Activated CD4-positive, alpha-beta T cell treated with anti-CD3 and anti-CD28 coated beads, Interleukin-2, amount 10 ng/mL, durations not matched to agents 24 days and 14 days (primary cell): ENCODE data around the gene MSH3. TPM values are rescaled to one million over a fixed set of nuclear protein-coding genes. Genes with fewer than 3 reads are reported as not detected.

Experiments used
- DNase-seq: peaks from one replicate; pipeline ENCODE4 v3.0.0; 2022
- H3K27ac Mint-ChIP-seq: one replicate; pipeline ENCODE4 v1.8.0; 2022; ENCODE audit warnings: mild to moderate bottlenecking, mixed read lengths
- H3K27me3 Mint-ChIP-seq: one replicate; pipeline ENCODE4 v1.8.0; 2022; ENCODE audit warnings: mixed read lengths
- H3K36me3 Mint-ChIP-seq: one replicate; pipeline ENCODE4 v1.8.0; 2022; ENCODE audit warnings: low read depth, mild to moderate bottlenecking, mixed read lengths
- H3K4me1 Mint-ChIP-seq: one replicate; pipeline ENCODE4 v1.8.0; 2021; ENCODE audit warnings: mixed read lengths
- H3K4me3 Mint-ChIP-seq: one replicate; pipeline ENCODE4 v1.8.0; 2022; ENCODE audit warnings: mild to moderate bottlenecking, moderate library complexity, mixed read lengths
- H3K9me3 Mint-ChIP-seq: one replicate; pipeline ENCODE4 v1.8.0; 2021; ENCODE audit warnings: mixed read lengths
- intact Hi-C: fragments of 100-400 bp; cut with micrococcal nuclease; formaldehyde crosslinking; loops from one replicate; pipeline ENCODE4 v1.15.1; 2023
- total RNA-seq: library from RNA; stranded (reverse); gene quantifications from 2 replicates; pipeline ENCODE4 v1.2.3, GENCODE V29; 2022

Gene MSH3
- total RNA-seq, 1 donor from 2014 or later = 21.1 TPM

DNA sequence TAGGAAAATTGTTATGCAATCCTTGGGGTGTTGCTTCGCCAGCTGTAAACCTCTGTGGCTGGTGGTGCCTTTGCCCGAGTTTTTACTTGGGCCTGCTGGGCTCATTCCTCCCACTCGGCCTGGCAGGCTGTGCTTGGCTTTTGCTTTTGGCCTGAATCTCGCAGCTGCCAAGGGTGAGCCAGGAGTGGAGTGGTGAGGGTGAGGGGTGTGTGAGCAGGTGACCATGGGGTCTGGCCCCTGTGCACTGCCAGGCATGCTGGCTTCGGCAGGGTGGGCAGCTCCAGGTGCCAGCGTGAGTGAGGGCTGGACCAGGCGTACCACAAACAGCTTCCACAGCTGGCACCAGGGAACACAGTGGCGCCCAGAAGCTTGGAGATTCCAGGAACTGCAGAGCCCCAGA, 12.9 kb downstream of the MSH3 start:
- no peaks in the 10 kb centered on the region for H3K9me3 Mint-ChIP-seq
- intact Hi-C loops = no loop called here
- H3K4me1 Mint-ChIP-seq = peaks cover 16% of the 10 kb centered on the region
- no peak overlapping the region for H3K27ac Mint-ChIP-seq
- no peak overlapping the region for H3K4me3 Mint-ChIP-seq
- no peaks in the 10 kb centered on the region for H3K27me3 Mint-ChIP-seq
- peaks cover 62% of the 10 kb centered on the region for H3K36me3 Mint-ChIP-seq
- peak; percentile 49 for DNase-seq

DNA sequence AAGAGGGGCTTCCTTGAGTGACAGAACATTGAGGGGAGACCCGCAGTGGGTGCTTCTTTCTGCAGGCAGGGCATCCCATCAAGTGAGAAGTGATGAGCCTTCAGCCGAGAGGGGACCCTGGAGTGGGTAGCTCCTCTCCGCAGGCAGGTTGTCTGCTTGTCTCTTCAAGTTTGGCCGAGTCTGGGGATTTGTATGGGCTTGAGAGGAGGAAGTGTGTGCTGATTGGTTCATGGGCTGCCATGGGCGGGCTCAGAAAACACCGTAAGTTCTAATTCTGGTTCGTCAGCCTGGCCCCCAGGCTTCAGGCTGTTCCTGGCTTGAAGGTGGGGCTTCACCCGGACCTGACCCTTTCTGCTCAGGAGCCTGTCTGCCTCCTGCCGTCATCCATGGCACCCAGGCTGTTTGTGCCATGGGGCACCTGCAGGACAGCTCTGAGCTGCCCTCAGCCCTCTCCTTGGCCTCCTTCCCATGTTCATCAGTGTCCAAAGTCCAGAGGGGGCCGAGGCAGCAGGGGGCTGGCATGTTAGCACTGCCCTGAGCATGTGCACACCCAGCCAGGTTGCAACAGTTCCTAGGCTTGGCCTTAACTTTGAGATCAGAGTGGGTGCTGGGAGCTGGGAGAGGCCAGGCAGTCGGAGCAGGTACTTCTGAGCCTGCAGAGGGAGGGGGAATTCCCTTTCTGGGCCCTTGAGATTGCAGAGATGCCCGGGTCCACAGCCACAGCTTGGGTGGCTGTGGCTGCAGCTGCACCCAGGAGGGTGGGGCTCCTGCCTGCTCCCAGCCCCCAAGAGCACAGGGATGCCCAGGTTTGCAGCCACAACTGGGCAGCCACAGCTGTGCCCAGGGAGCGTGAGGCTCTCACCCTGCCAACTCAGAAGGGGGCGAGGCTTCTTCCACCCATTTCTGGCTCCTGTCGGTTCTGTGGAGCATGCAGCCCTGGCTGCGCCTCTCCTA, 13.8 kb downstream of the MSH3 start:
- Mint-ChIP-seq H3K36me3 (peaks cover 60% of the 10 kb centered on the region), H3K27ac (no peak overlapping the region), H3K27me3 (no peaks in the 10 kb centered on the region), H3K9me3 (no peaks in the 10 kb centered on the region), H3K4me3 (no peak overlapping the region), H3K4me1 (peaks cover 16% of the 10 kb centered on the region)
- intact Hi-C loops = no loop called here
- DNase-seq = peak; percentile 54

DNA sequence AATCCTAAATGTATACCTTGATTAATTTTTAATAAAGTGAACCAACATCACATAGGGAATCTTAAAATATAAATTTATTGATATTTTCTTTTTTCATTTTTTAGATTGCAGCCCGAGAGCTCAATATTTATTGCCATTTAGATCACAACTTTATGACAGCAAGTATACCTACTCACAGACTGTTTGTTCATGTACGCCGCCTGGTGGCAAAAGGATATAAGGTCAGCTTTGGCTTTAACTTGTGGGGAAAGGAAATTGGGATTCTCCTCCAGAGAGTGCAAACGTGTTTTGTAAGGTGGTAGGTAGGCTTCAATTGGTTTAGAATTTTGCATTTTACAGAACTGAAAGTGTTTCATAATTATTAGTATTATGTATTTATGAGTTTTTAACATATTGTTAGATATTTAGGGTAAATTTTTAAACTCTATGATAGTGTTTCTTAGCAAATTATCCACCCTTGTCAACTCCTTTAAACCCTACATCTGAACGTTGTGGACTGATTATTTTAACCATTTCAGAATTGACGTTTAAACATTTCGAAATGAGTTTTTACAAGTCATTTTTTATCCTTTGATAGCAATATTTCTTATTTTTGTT, 17.8 kb downstream of the MSH3 start:
- Mint-ChIP-seq H3K4me1 (peaks cover 10% of the 10 kb centered on the region), H3K9me3 (no peaks in the 10 kb centered on the region), H3K27me3 (no peaks in the 10 kb centered on the region), H3K36me3 (peaks cover 49% of the 10 kb centered on the region), H3K27ac (no peak overlapping the region), H3K4me3 (no peak overlapping the region)
- intact Hi-C loops = loop anchor here (1.0 to 5.0 kb wide), 3 partner anchors 191 to 581 kb away; no protein-coding TSS in a partner anchor
- DNase-seq = peak; percentile 89

DNA sequence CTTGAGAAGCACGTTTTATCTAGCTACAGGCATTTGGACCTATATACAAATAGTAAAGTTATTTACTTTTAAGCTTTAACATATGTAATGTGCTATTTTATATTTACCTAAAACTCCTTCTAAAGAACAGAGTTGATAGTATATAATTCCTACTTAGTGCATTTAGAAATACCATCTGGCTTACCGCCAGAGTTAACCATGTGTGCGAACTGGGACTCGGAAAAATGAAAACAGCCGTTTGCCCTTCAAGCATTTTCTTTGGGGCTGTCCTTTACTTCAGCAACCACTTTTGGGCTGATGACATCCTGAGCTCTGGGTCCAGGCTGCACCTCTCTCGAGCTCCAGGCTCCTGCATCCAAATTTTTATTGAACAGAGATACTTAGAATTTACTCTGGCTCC, 22.3 kb downstream of the MSH3 start:
- no peaks in the 10 kb centered on the region for H3K27me3 Mint-ChIP-seq
- no peak for DNase-seq
- H3K36me3 Mint-ChIP-seq = peaks cover 31% of the 10 kb centered on the region
- intact Hi-C loops = no loop called here
- no peaks in the 10 kb centered on the region for H3K9me3 Mint-ChIP-seq
- H3K4me3 Mint-ChIP-seq = no peak overlapping the region
- peaks cover under 1% of the 10 kb centered on the region for H3K4me1 Mint-ChIP-seq
- H3K27ac Mint-ChIP-seq = no peak overlapping the region

DNA sequence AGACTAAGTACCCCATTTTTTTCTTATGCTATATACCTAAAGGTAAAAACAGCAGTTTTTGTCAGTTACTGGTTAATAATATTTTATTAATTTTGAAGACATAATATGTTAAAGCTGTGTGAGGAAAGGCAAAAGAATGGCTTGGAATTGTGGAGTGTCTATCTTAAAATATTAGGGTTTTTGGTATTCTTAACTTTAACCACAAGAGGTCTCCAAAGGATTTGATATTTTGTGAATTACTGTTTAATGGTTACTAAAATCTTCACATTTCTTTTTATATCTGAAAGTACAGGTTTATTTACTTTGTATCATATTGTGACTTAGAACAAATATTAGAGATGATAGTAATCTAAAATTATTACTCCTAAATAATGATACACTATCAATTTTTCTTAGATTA, 32.3 kb downstream of the MSH3 start:
- no peak for DNase-seq
- Mint-ChIP-seq H3K27ac (no peak overlapping the region), H3K4me3 (no peak overlapping the region), H3K4me1 (peaks cover 20% of the 10 kb centered on the region), H3K9me3 (no peaks in the 10 kb centered on the region), H3K27me3 (no peaks in the 10 kb centered on the region), H3K36me3 (peaks cover 36% of the 10 kb centered on the region)
- intact Hi-C loops = loop anchor here (1.0 to 10.0 kb wide), 5 partner anchors 278 to 618 kb away; partner anchors contain the start of genes RASGRF2 and ZCCHC9

DNA sequence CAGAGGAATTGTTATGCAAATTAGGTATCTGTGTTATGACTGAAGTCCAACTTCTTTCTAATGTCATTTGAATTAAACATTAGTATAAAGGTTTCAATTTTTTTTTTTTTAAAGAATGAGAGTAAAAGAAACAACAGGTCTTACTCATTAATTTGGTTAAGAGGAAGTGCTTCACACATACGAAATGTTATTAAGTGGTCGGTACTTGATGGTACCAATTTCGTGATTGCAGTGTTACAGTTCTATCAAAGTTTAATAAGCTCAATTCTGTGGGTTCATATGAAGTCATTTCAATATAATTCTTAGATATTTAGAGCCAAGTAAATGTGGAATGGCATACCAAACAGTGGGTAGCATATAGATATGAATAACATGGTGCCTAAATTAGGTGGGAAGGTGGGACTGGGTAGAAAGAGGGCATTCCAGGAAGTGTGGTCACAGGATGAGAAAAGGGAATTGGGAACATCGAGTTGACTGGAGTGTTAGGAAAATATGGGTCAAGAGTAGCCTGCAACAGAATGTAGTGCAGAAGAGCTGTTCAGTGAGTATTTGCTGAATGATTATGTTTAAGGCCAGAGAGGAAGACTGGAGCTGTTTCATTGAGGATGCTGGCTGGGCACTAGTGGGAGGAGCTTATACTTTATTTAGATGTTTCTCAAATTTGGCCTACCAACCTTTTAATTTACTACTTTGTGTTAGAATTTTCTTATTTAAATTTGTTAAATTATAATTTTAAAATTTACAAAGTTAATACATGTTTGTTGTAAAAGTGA, 34.4 kb downstream of the MSH3 start:
- Mint-ChIP-seq H3K4me3 (no peak overlapping the region), H3K9me3 (no peaks in the 10 kb centered on the region), H3K27me3 (no peaks in the 10 kb centered on the region), H3K4me1 (peaks cover 20% of the 10 kb centered on the region), H3K36me3 (peaks cover 22% of the 10 kb centered on the region), H3K27ac (no peak overlapping the region)
- peak; percentile 47 for DNase-seq
- intact Hi-C loops = loop anchor here (10.0 kb wide), 2 partner anchors 276 to 616 kb away; partner anchors contain the start of genes RASGRF2 and ZCCHC9

DNA sequence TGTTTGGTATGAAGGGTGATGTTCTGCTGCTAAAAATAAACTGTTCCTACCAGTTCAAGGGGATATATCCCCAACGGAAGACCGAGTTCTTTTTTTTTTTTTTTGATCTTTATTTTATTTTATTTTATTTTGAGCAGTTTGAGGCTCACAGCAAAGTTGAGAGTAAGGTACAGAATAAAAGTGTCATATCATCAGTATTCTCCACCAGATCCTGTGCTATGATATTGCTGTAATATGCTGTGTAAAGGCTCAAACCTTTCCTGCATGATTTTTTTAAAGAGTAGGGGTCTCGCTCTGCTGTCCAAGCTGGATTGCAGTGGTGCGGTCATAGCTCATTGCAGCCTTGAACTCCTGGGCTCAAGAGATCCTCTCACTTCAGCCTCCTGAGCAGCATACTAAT, 35.2 kb downstream of the MSH3 start:
- H3K27me3 Mint-ChIP-seq = no peaks in the 10 kb centered on the region
- no peak overlapping the region for H3K4me3 Mint-ChIP-seq
- H3K36me3 Mint-ChIP-seq = peaks cover 16% of the 10 kb centered on the region
- peaks cover 18% of the 10 kb centered on the region for H3K4me1 Mint-ChIP-seq
- intact Hi-C loops = loop anchor here (10.0 kb wide), 2 partner anchors 275 to 615 kb away; partner anchors contain the start of genes RASGRF2 and ZCCHC9
- H3K9me3 Mint-ChIP-seq = no peaks in the 10 kb centered on the region
- DNase-seq = peak; percentile 34
- no peak overlapping the region for H3K27ac Mint-ChIP-seq

DNA sequence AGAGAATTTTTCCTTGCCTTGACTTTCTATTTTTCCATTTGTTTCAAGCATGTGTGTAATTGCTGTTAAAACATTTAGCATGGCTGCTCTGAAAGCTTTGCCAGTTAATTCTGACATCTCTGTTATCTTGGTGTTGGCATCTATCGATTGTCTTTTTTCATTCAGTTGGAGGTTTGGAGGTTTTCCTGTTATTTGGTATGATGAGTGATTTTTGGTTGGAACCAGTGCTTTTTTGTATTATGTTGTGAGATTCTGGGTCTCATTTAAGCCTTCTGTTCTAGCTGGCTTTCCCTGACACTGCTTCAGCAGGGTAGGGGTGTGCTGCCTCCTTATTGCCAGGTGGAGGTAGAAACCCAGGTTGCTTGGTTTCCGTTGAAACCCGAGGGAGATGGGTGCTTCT, 41.2 kb downstream of the MSH3 start:
- no peak overlapping the region for H3K27ac Mint-ChIP-seq
- peak; percentile 22 for DNase-seq
- intact Hi-C loops = no loop called here
- H3K4me3 Mint-ChIP-seq = no peak overlapping the region
- peaks cover 22% of the 10 kb centered on the region for H3K36me3 Mint-ChIP-seq
- peaks cover 8% of the 10 kb centered on the region for H3K4me1 Mint-ChIP-seq
- H3K9me3 Mint-ChIP-seq = no peaks in the 10 kb centered on the region
- H3K27me3 Mint-ChIP-seq = no peaks in the 10 kb centered on the region

DNA sequence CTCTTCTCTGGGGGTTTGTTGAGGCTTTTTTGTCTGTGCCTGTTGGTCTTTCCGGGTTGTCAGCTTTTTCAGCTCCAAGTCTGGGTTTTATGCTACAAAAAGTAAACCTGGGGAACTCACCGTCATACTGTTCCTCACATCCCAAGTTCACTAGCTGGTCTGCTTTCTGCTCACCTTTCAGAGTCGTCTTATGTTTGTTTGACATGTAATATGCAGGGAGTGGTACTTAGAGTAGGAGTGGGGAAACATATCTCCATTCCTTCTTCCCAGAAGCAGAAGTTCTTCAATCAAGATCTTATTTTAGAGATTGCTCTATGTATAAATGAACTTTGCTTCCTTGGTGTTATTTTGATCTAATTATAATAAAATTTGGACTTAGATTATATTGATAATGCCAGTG, 42.0 kb downstream of the MSH3 start:
- Mint-ChIP-seq H3K4me3 (no peak overlapping the region), H3K27me3 (no peaks in the 10 kb centered on the region), H3K4me1 (peaks cover 10% of the 10 kb centered on the region), H3K36me3 (peaks cover 24% of the 10 kb centered on the region), H3K27ac (no peak overlapping the region), H3K9me3 (no peaks in the 10 kb centered on the region)
- intact Hi-C loops = no loop called here
- DNase-seq = no peak

DNA sequence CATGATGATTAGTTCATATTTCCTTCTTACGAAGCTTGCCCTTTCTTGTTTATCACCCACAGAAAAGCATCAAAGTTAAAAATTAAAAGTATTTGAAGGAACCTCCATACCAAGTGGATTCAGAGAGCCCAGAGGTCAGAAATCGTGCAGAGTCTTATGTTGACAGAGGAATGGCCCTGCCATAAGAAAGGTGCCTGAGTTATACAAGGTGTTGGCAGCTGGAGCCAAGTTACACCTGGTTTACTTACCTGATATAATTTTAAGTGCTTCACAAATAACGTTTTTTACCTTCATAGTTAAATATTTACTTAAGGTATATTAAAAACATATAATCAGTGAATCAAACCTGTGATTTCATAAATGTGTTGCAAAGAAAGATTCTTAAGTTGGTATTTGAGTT, 42.6 kb downstream of the MSH3 start:
- Mint-ChIP-seq H3K9me3 (no peaks in the 10 kb centered on the region), H3K4me1 (peaks cover 11% of the 10 kb centered on the region), H3K27ac (no peak overlapping the region), H3K36me3 (peaks cover 27% of the 10 kb centered on the region), H3K4me3 (no peak overlapping the region), H3K27me3 (no peaks in the 10 kb centered on the region)
- intact Hi-C loops = no loop called here
- DNase-seq = no peak

DNA sequence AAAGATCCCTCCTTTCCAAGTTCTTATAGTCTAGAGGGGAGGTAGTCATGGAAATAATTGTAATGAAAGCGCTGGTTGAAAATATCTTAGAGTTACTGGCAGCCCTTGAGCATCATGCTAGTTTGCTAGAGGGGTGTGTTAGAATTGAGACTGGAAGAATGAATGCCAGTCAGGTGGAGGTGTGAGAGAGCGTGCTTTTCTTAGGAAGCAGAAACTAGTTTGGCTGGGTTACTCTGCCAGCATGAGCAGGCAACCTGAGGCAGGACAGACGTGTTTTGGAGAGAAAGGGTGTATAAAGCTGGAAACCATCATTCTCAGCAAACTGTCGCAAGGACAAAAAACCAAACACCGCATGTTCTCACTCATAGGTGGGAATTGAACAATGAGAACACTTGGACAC, 43.9 kb downstream of the MSH3 start:
- Mint-ChIP-seq H3K27me3 (no peaks in the 10 kb centered on the region), H3K36me3 (peaks cover 29% of the 10 kb centered on the region), H3K9me3 (no peaks in the 10 kb centered on the region), H3K4me3 (no peak overlapping the region), H3K27ac (no peak overlapping the region), H3K4me1 (peaks cover 11% of the 10 kb centered on the region)
- no peak for DNase-seq
- intact Hi-C loops = no loop called here

DNA sequence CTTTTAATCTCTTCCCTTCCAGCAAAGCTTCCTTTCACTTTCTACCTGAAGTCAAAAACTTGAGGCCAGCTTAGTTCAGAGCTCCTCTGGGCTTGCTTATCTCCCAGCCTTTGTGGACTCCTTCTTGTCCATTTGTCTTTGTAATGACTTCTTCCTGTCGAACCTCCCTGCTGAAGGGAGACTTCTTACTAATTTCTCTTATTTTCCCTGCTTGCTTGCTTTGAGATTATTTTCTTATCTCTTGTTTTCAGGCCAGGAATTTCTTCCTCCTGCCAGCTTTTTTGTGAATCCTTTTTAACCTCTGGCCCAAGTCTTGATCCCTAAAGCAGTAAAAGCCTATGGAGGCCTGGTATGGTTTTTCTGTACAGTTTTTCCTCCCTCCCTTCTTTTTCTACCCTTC, 47.1 kb downstream of the MSH3 start:
- Mint-ChIP-seq H3K27ac (no peak overlapping the region), H3K4me1 (peaks cover 13% of the 10 kb centered on the region), H3K4me3 (no peak overlapping the region), H3K36me3 (peaks cover 34% of the 10 kb centered on the region), H3K9me3 (no peaks in the 10 kb centered on the region), H3K27me3 (no peaks in the 10 kb centered on the region)
- DNase-seq = no peak
- intact Hi-C loops = no loop called here

DNA sequence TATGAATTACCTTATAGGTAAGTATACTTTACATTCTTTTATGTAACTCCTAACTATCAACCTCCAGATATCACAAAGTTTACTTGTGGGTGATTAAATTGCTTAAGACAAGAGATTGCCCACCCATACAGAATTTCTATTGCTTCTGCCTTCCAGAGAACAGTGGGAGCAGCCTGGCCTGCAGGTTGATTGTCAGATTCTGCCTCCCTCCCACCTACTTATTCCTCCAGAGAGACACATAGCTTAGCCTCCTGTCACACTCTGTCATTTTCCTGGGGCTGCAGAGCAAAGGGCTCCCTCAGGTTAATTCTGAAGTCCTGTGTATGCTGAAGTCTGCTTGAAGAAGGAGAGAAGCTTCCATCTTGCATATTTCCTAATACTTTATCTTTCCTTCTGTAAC, 48.8 kb downstream of the MSH3 start:
- H3K4me3 Mint-ChIP-seq = no peak overlapping the region
- peaks cover 13% of the 10 kb centered on the region for H3K4me1 Mint-ChIP-seq
- intact Hi-C loops = no loop called here
- H3K27me3 Mint-ChIP-seq = no peaks in the 10 kb centered on the region
- peak; percentile 48 for DNase-seq
- H3K9me3 Mint-ChIP-seq = no peaks in the 10 kb centered on the region
- H3K27ac Mint-ChIP-seq = no peak overlapping the region
- H3K36me3 Mint-ChIP-seq = peaks cover 33% of the 10 kb centered on the region

DNA sequence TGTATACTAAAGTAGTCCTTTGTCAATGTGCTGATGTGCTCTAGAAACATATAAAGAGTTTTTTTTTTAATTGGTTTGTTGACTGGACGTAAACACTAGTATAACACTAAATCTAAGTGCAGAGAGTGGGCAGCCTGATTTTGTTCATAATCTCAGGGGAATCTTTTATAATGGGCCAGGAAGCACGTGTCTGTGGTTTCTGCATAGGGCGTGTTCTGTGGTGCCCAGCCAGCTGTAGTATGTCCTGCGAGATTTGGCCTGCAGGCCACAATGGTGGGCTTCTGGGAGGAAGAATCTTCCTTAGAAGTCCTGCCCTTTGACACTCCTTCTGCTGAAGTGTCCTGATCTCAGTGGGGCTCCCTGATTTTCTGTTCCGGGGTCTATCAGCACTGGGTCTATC, 49.3 kb downstream of the MSH3 start:
- DNase-seq = peak; percentile 50
- intact Hi-C loops = no loop called here
- H3K9me3 Mint-ChIP-seq = no peaks in the 10 kb centered on the region

More for the DNA sequence above, 49.3 kb downstream of the MSH3 start:
- peaks cover 13% of the 10 kb centered on the region for H3K4me1 Mint-ChIP-seq
- no peak overlapping the region for H3K4me3 Mint-ChIP-seq
- H3K27ac Mint-ChIP-seq = no peak overlapping the region
- no peaks in the 10 kb centered on the region for H3K27me3 Mint-ChIP-seq
- H3K36me3 Mint-ChIP-seq = peaks cover 33% of the 10 kb centered on the region
